ENCODE data around the gene FBXW8. TPM values are rescaled to one million over a fixed set of nuclear protein-coding genes. Genes with fewer than 3 reads are reported as not detected.

Gene FBXW8
- polyA plus RNA-seq, 2 of the 4 experiments (the other 2 are of a cell fraction), result 9.8 to 15.7 TPM

- TF ChIP-seq ELK1 (IDR thresholded peaks at IDR 0.05; ENCODE audit: low read depth, low read length) (no peak), NR3C1 (IDR thresholded peaks at IDR 0.05) (no peak), HMGXB4 (CRISPR knock-in tag; IDR thresholded peaks at IDR 0.05; ENCODE audit: borderline replicate concordance) (no peak)
These were observed 72.2 kb downstream of the FBXW8 start (continued) for GRCh38 chr12:116982791-116983411.

GRCh38 chr12:116984098-116984497 lies 73.3 kb downstream of the FBXW8 start:
- CTCF ChIA-PET, result interaction anchor here (0.6 to 1.6 kb wide), 2 partner anchors 42 to 242 kb away, joined by 3 read pairs; no protein-coding TSS in a partner anchor
- no peak for FAIRE-seq
- Histone ChIP-seq H3K4me2 (no peak overlapping the region), H3K27ac (no peak overlapping the region), H3K4me3 (no peak overlapping the region), H3K9me3 (no peaks in the 10 kb centered on the region), H3K4me1 (no peaks in the 10 kb centered on the region)
- no peak for ATAC-seq
- POLR2A ChIA-PET, result no interaction called here
- no peak for DNase-seq (ENCODE audit: low read depth in 1 of 2, low spot score in 1 of 2)
- TF ChIP-seq HOXA7 (CRISPR knock-in tag; IDR thresholded peaks at IDR 0.05) (no peak), KDM5A (IDR thresholded peaks at IDR 0.05) (no peak), NFE2L2 (conservative IDR thresholded peaks at IDR 0.05; ENCODE audit: low read length) (no peak)
- 55% methylated on average over 5 of the region's 5 CpGs for WGBS (ENCODE audit: missing lambda C conversion rate)

GRCh38 chr12:116990329-116990728 lies 79.6 kb downstream of the FBXW8 start:
- no peaks in the 10 kb centered on the region for H3K9me3 ChIP-seq
- TF ChIP-seq NR3C1 (IDR thresholded peaks at IDR 0.05) (no peak), JUNB (IDR thresholded peaks at IDR 0.05) (no peak), REST (IDR thresholded peaks at IDR 0.05) (no peak), ATOH8 (CRISPR knock-in tag; IDR thresholded peaks at IDR 0.05; ENCODE audit: low read depth) (no peak), TFCP2L1 (CRISPR knock-in tag; IDR thresholded peaks at IDR 0.05) (no peak), ZC3H11A (IDR thresholded peaks at IDR 0.05) (no peak), CBX8 (IDR thresholded peaks at IDR 0.05) (no peak), HOXB13 (CRISPR knock-in tag; IDR thresholded peaks at IDR 0.05; ENCODE audit: low read depth) (no peak), CTCF (IDR thresholded peaks at IDR 0.05) (no peak), EHF (CRISPR knock-in tag; IDR thresholded peaks at IDR 0.05) (no peak), E2F6 (IDR thresholded peaks at IDR 0.05; ENCODE audit: borderline replicate concordance, low read depth) (no peak), NPAS2 (CRISPR knock-in tag; IDR thresholded peaks at IDR 0.05; ENCODE audit: borderline replicate concordance) (no peak), PBX3 (IDR thresholded peaks at IDR 0.05) (no peak), MYC (IDR thresholded peaks at IDR 0.05; ENCODE audit: borderline replicate concordance, low read length) (no peak), TP53 (CRISPR knock-in tag; IDR thresholded peaks at IDR 0.05) (no peak), RFX5 (IDR thresholded peaks at IDR 0.05) (no peak), CEBPB (IDR thresholded peaks at IDR 0.05) (no peak), KDM5A (IDR thresholded peaks at IDR 0.05) (no peak), RCOR1 (IDR thresholded peaks at IDR 0.05; ENCODE audit: low read depth, low read length) (no peak)
- no peak for ATAC-seq
- POLR2A ChIA-PET, result no interaction called here
- no peak for FAIRE-seq
- no peak overlapping the region for H3K4me2 ChIP-seq
- no peak overlapping the region for H3K4me3 ChIP-seq
- no peak for DNase-seq (ENCODE audit: low read depth in 1 of 2, low spot score in 1 of 2)
- no peak overlapping the region for H3K27ac ChIP-seq
- no peaks in the 10 kb centered on the region for H3K4me1 ChIP-seq
- CTCF ChIA-PET, result interaction anchor here (1.4 kb wide), 1 partner anchor 10 kb away, joined by 6 read pairs; no protein-coding TSS in a partner anchor
